MM.1S (cell line): ENCODE data around the gene PDAP1.

Experiments
- EZH2 ChIP-seq: fragments of 300-600 bp; sonication (generic); optimal IDR thresholded peaks from 2 replicates; pipeline ENCODE3; 2017; ENCODE audit warnings: low read depth, mild to moderate bottlenecking, antibody characterized with exemption, low read length, mixed read lengths
- EZH2phosphoT487 ChIP-seq: fragments of 300-600 bp; sonication (generic); IDR thresholded peaks from 2 replicates; pipeline ENCODE4 v1.6.1; 2018; ENCODE audit warnings: antibody characterized with exemption, low read length
- TF ChIP-seq, protein P1 (sequence below): fragments of 300-600 bp; sonication (generic); IDR thresholded peaks from 2 replicates; pipeline ENCODE4 v1.5.1; 2016; ENCODE audit warnings: antibody characterized with exemption, low read length, mixed read lengths

DNA sequence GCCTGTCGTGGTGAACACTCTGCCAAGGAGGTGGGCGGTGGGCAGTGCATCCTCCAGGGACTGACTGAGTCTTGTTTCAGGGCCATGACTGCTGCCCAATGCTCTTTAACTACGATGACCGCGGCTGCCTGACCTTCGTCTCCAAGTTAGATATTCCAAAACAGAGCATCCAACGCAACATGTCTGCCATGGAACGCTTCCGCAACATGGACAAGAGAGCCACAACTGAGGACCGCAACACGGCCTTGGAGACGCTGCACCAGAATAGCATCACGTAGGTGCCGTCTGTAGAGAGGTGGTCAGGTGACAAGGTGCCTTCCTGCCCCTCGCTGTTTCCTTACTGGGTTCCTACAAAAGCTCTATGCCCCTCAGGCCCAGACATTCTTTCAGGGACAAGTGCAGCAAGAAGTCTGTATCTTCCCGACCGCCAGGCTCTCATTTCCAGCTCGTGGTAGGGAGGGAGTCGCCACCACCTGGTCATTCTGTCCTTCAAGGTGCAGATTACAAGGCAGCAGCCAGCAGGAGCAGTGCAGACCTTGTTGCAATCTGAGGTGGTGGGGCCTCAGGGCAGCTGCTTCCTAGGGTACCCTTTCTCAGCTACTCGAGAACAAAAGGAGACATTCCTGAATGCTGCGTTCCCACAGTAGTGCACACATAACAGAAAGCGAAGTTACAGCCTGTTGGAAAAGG is 48.8 kb downstream of the PDAP1 start:
- TF ChIP-seq, protein P1, sequence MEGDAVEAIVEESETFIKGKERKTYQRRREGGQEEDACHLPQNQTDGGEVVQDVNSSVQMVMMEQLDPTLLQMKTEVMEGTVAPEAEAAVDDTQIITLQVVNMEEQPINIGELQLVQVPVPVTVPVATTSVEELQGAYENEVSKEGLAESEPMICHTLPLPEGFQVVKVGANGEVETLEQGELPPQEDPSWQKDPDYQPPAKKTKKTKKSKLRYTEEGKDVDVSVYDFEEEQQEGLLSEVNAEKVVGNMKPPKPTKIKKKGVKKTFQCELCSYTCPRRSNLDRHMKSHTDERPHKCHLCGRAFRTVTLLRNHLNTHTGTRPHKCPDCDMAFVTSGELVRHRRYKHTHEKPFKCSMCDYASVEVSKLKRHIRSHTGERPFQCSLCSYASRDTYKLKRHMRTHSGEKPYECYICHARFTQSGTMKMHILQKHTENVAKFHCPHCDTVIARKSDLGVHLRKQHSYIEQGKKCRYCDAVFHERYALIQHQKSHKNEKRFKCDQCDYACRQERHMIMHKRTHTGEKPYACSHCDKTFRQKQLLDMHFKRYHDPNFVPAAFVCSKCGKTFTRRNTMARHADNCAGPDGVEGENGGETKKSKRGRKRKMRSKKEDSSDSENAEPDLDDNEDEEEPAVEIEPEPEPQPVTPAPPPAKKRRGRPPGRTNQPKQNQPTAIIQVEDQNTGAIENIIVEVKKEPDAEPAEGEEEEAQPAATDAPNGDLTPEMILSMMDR: no peak
- TF ChIP-seq EZH2 (no peak), EZH2phosphoT487 (no peak)
